ENCODE measurements around the gene DHRSX.
"Not testable (repeated sequence)": the region's sequence is repeated elsewhere in the genome, so short reads cannot be mapped to it uniquely, and the experiment has no call there.

DHRSX gene

GRCh38 chrX:2261831-2262667 lies 238.7 kb downstream of the DHRSX start:
- no peak for DNase-seq (ENCODE audit: low spot score)

- no peak for DNase-seq (ENCODE audit: low spot score)
Observed at GRCh38 chrX:2252331-2253065, 248.3 kb downstream of the DHRSX start.

- no peak for DNase-seq (ENCODE audit: low spot score)
Observed at GRCh38 chrX:2251211-2251610, 249.6 kb downstream of the DHRSX start.

- no peak for DNase-seq (ENCODE audit: low spot score)
Observed at GRCh38 chrX:2243913-2244460, 256.8 kb downstream of the DHRSX start.

- DNase-seq (ENCODE audit: low spot score): no peak
Observed at GRCh38 chrX:2242980-2243379, 257.8 kb downstream of the DHRSX start.

- no peak for DNase-seq (ENCODE audit: low spot score)
Observed at GRCh38 chrX:2242326-2242725, 258.4 kb downstream of the DHRSX start.

- not testable (repeated sequence) for DNase-seq (ENCODE audit: low spot score)
Observed at GRCh38 chrX:2241496-2241895, 259.3 kb downstream of the DHRSX start.

- DNase-seq (ENCODE audit: low spot score): not testable (repeated sequence)
Observed at GRCh38 chrX:2240761-2241160, 260.0 kb downstream of the DHRSX start.

GRCh38 chrX:2237976-2238375 lies 262.8 kb downstream of the DHRSX start:
- DNase-seq (ENCODE audit: low spot score): no peak

GRCh38 chrX:2231570-2232192 lies 269.1 kb downstream of the DHRSX start:
- no peak for DNase-seq (ENCODE audit: low spot score)

GRCh38 chrX:2230457-2230856 lies 270.3 kb downstream of the DHRSX start:
- DNase-seq (ENCODE audit: low spot score): no peak

- no peak for DNase-seq (ENCODE audit: low spot score)
Observed at GRCh38 chrX:2228536-2228935, 272.2 kb downstream of the DHRSX start.

- no peak for DNase-seq (ENCODE audit: low spot score)
Observed at GRCh38 chrX:2226906-2227656, 273.7 kb downstream of the DHRSX start.

GRCh38 chrX:2226182-2226581 lies 274.6 kb downstream of the DHRSX start:
- no peak for DNase-seq (ENCODE audit: low spot score)

GRCh38 chrX:2224597-2225235 lies 276.1 kb downstream of the DHRSX start:
- DNase-seq (ENCODE audit: low spot score): no peak

GRCh38 chrX:2224161-2224560 lies 276.6 kb downstream of the DHRSX start:
- DNase-seq (ENCODE audit: low spot score): no peak

- DNase-seq (ENCODE audit: low spot score): no peak
Observed at GRCh38 chrX:2220829-2221567, 279.8 kb downstream of the DHRSX start.

- no peak for DNase-seq (ENCODE audit: low spot score)
Observed at GRCh38 chrX:2220296-2220695, 280.5 kb downstream of the DHRSX start.

GRCh38 chrX:2214138-2214823 lies 286.5 kb downstream of the DHRSX start:
- not testable (repeated sequence) for DNase-seq (ENCODE audit: low spot score)

- DNase-seq (ENCODE audit: low spot score): not testable (repeated sequence)
Observed at GRCh38 chrX:2211667-2212066, 289.1 kb downstream of the DHRSX start.
